ENCODE data around the gene EXOC6B.

DNA sequence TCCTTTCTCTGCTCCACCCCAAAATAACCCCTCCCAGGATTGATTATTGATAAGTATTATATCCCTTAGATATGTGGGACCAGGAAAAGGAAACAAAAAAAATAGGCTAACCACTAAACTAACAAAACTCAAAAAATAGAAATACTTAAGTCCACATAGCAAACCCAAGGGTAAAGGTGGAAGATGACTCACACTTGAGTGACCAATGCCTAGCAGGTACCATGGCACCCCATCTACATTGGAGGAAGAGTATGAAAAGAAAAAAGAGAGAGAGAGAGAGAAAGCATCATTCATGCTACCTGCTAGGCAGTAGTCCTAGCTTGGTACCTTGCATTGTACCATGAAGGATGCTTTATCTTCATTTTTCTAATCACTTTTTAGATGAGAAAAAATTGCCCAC is 6.3 kb downstream of the EXOC6B start:
- TF ChIP-seq, protein P1, sequence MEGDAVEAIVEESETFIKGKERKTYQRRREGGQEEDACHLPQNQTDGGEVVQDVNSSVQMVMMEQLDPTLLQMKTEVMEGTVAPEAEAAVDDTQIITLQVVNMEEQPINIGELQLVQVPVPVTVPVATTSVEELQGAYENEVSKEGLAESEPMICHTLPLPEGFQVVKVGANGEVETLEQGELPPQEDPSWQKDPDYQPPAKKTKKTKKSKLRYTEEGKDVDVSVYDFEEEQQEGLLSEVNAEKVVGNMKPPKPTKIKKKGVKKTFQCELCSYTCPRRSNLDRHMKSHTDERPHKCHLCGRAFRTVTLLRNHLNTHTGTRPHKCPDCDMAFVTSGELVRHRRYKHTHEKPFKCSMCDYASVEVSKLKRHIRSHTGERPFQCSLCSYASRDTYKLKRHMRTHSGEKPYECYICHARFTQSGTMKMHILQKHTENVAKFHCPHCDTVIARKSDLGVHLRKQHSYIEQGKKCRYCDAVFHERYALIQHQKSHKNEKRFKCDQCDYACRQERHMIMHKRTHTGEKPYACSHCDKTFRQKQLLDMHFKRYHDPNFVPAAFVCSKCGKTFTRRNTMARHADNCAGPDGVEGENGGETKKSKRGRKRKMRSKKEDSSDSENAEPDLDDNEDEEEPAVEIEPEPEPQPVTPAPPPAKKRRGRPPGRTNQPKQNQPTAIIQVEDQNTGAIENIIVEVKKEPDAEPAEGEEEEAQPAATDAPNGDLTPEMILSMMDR (IDR thresholded peaks at IDR 0.05; ENCODE audit: borderline replicate concordance, extremely low read depth, low read length, poor library complexity, severe bottlenecking), result no peak
- TF ChIP-seq EZH2 (IDR thresholded peaks at IDR 0.05; ENCODE audit: borderline replicate concordance, low read depth, low read length, severe bottlenecking), result no peak
